Calu3 (cell line): ENCODE data around the gene OCA2. TPM values are rescaled to one million over a fixed set of nuclear protein-coding genes. Genes with fewer than 3 reads are reported as not detected.

Source experiments
- BruUV-seq: library from RNA; stranded (reverse); fragments of 400-500 nt; replicated peaks from 2 replicates; lab custom pipeline; 2021; lab: Mats Ljungman, UMichigan
- CTCF ChIA-PET: fragments of 300-600 bp; sonication (Branson Sonifier 250); formaldehyde crosslinking; loops from one replicate; lab custom pipeline; 2022; ENCODE audit warnings: antibody characterized with exemption; lab: Charles Lee
- DNase-seq: peaks from one replicate; pipeline ENCODE4 v3.0.0; 2022
- H3K27ac Mint-ChIP-seq: one replicate; pipeline ENCODE4 v1.8.0; 2022; ENCODE audit warnings: mixed read lengths; ENCODE audit not compliant: unreplicated experiment
- H3K27me3 Mint-ChIP-seq: one replicate; pipeline ENCODE4 v1.8.0; 2022; ENCODE audit warnings: mixed read lengths; ENCODE audit not compliant: unreplicated experiment
- H3K36me3 Mint-ChIP-seq: one replicate; pipeline ENCODE4 v1.8.0; 2022; ENCODE audit warnings: mild to moderate bottlenecking, moderate library complexity, mixed read lengths; ENCODE audit not compliant: insufficient read depth, unreplicated experiment
- H3K4me1 Mint-ChIP-seq: one replicate; pipeline ENCODE4 v1.8.0; 2022; ENCODE audit warnings: mild to moderate bottlenecking, low read depth, mixed read lengths; ENCODE audit not compliant: unreplicated experiment
- H3K4me3 Mint-ChIP-seq: one replicate; pipeline ENCODE4 v1.8.0; 2022; ENCODE audit warnings: mild to moderate bottlenecking, low read depth, moderate library complexity, mixed read lengths; ENCODE audit not compliant: unreplicated experiment
- H3K9me3 Mint-ChIP-seq: one replicate; pipeline ENCODE4 v1.8.0; 2022; ENCODE audit warnings: low read depth, mixed read lengths; ENCODE audit not compliant: unreplicated experiment
- intact Hi-C: fragments of 100-400 bp; cut with micrococcal nuclease; formaldehyde crosslinking; loops from one replicate; pipeline ENCODE4 v1.10.0; 2022; ENCODE audit not compliant: unreplicated experiment
- total RNA-seq: library from RNA; stranded (reverse); gene quantifications from 2 replicates; pipeline ENCODE4 v1.2.3, GENCODE V29; 2022
- TF ChIP-seq, protein P1 (sequence below): fragments of 200-600 bp; IDR thresholded peaks from one replicate; pipeline ENCODE4 v1.8.0; 2022; ENCODE audit warnings: antibody characterized with exemption; ENCODE audit not compliant: unreplicated experiment

OCA2 gene
- total RNA-seq, 1 experiment from 2014 or later = not detected

DNA sequence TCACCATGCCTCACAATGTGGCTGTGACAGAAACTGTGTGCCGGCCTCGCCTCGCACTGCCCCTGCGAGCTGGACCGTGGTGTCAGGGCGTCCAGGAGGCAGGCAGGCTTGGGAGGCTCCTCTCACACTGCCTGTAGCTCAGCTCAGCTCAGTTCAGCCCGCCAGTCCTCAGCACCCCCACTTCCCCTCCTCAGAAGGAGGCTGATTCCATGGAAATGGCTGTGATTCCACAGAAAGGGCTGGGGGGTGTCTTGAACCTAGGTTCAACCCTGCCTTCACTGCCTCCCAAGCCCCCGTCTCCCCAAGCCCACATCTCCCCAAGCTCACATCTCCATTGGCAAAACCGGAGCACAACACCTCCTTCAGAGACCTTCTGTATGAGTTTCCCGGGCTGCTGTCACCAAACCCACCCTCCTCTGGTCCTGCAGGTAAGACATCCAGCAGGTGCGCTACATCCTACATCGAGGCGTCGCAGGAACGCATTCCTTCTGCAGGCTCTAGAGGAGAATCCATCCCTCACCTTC, 94.0 kb downstream of the OCA2 start:
- no peak overlapping the region for H3K4me3 Mint-ChIP-seq
- TF ChIP-seq, protein P1, sequence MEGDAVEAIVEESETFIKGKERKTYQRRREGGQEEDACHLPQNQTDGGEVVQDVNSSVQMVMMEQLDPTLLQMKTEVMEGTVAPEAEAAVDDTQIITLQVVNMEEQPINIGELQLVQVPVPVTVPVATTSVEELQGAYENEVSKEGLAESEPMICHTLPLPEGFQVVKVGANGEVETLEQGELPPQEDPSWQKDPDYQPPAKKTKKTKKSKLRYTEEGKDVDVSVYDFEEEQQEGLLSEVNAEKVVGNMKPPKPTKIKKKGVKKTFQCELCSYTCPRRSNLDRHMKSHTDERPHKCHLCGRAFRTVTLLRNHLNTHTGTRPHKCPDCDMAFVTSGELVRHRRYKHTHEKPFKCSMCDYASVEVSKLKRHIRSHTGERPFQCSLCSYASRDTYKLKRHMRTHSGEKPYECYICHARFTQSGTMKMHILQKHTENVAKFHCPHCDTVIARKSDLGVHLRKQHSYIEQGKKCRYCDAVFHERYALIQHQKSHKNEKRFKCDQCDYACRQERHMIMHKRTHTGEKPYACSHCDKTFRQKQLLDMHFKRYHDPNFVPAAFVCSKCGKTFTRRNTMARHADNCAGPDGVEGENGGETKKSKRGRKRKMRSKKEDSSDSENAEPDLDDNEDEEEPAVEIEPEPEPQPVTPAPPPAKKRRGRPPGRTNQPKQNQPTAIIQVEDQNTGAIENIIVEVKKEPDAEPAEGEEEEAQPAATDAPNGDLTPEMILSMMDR = no peak
- no TSS peak for BruUV-seq
- no peaks in the 10 kb centered on the region for H3K27me3 Mint-ChIP-seq
- H3K4me1 Mint-ChIP-seq = no peaks in the 10 kb centered on the region
- no peak overlapping the region for H3K27ac Mint-ChIP-seq
- no peaks in the 10 kb centered on the region for H3K36me3 Mint-ChIP-seq
- no peak for DNase-seq
- H3K9me3 Mint-ChIP-seq = peaks cover 6% of the 10 kb centered on the region
- CTCF ChIA-PET = no interaction called here
- intact Hi-C loops = no loop called here

DNA sequence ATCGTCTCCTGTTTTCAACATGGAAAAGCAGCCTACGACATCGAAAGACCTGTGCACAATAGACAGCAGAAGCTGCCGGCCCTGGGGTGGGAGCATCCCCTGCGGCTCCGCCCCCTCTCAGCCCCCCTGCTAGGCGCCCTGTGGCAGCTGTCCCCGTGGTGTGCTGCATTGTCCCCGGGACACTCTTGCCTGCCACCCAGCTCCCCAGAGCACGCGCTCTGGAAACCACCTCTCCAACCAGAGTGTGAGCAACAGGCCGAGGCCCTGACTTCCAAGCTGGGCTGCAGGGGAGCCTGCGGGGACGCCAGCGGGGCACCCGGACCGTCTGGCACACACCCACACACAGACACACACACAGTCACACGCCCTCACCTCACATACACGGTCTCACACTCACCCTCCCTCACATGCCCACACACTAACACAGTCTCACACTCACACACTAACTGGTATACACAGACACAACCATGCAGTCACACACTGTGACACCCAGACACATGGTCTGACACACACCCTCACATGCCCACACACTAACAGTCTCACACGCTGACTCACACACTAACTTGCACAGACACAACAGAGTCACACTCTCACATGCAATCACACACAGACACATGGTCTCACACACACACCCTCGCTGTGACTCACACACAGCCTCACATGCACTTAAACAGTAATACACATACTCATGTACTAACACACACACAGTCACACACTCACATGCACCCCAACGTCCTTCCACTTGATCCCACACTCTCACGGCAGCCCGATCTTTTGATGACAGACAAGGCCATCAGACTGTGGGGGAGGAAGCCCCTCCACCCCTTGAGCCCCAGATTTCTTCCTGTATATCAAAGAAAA, 94.7 kb downstream of the OCA2 start:
- H3K4me1 Mint-ChIP-seq = no peaks in the 10 kb centered on the region
- H3K27me3 Mint-ChIP-seq = no peaks in the 10 kb centered on the region
- CTCF ChIA-PET = no interaction called here
- intact Hi-C loops = no loop called here
- no peak overlapping the region for H3K4me3 Mint-ChIP-seq
- no peaks in the 10 kb centered on the region for H3K36me3 Mint-ChIP-seq
- no TSS peak for BruUV-seq
- no peak for DNase-seq
- no peak overlapping the region for H3K27ac Mint-ChIP-seq
- peaks cover 6% of the 10 kb centered on the region for H3K9me3 Mint-ChIP-seq
- TF ChIP-seq, protein P1 = no peak

- no peaks in the 10 kb centered on the region for H3K36me3 Mint-ChIP-seq
- CTCF ChIA-PET = no interaction called here
- no TSS peak for BruUV-seq
- intact Hi-C loops = no loop called here
- H3K27me3 Mint-ChIP-seq = no peaks in the 10 kb centered on the region
- H3K27ac Mint-ChIP-seq = no peak overlapping the region
- TF ChIP-seq, protein P1 = no peak
- no peak for DNase-seq
- H3K4me1 Mint-ChIP-seq = no peaks in the 10 kb centered on the region
- H3K4me3 Mint-ChIP-seq = no peak overlapping the region
- H3K9me3 Mint-ChIP-seq = peaks cover 6% of the 10 kb centered on the region
Measured at GRCh38 chr15:28003302-28004037, 95.6 kb downstream of the OCA2 start.

GRCh38 chr15:28002867-28003266, 96.2 kb downstream of the OCA2 start:
- Mint-ChIP-seq H3K27ac (no peak overlapping the region), H3K4me3 (no peak overlapping the region), H3K9me3 (peaks cover 6% of the 10 kb centered on the region), H3K36me3 (no peaks in the 10 kb centered on the region), H3K27me3 (no peaks in the 10 kb centered on the region), H3K4me1 (no peaks in the 10 kb centered on the region)
- CTCF ChIA-PET = no interaction called here
- intact Hi-C loops = no loop called here
- DNase-seq = no peak
- TF ChIP-seq, protein P1 = no peak
- BruUV-seq = no TSS peak
